NCI-H460 (cell line): ENCODE measurements around the gene RBP5. TPM values are rescaled to one million over a fixed set of nuclear protein-coding genes. Genes with fewer than 3 reads are reported as not detected.

Experiments
- DNase-seq: peaks from one replicate; pipeline ENCODE4 v3.0.0-alpha.2; 2016; ENCODE audit warnings: low read depth; ENCODE audit errors: extremely low read depth
- total RNA-seq: library from RNA; depleted of rRNA; stranded (reverse); fragments of >200 nt; shearing (Covaris generic); gene quantifications from 2 replicates; pipeline ENCODE4 v1.2.3, GENCODE V29; 2014

RBP5 gene
- total RNA-seq, 1 experiment from 2014 or later: not detected

DNA sequence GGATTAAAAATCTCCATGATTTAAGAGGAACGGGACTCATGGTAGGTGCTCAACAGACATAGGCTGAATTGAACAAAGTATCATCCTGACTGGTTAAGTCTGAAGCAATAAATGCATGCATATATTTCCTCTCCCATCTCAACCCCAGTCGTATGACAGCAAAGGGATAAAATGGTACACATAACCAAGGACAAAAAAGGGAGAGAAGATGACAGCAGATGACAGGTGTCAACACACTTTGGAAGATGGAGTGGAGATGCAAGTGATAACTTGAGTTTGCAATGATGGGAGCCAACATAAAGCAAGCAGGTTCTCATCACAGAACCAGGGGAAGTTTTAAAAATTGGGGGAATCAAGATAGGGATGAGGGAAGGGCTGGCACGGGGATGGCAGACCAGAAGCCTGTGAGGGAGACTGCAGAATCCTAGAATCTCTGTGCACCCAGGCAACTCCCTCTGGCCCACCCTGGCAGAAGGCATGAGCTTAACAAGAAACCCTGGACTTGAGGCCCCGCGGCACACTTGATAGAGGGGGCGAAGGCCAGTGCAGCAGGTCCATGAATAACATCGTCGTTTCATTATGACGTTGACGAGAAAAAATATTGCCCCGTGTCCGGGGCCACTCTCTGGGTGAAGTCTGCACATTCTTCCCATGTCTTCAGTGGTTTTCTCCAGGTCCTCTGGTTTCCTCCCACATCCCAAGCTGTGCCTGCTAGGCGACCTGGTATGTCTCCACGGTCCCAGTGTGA is 24.7 kb downstream of the RBP5 start:
- DNase-seq: no peak

DNA sequence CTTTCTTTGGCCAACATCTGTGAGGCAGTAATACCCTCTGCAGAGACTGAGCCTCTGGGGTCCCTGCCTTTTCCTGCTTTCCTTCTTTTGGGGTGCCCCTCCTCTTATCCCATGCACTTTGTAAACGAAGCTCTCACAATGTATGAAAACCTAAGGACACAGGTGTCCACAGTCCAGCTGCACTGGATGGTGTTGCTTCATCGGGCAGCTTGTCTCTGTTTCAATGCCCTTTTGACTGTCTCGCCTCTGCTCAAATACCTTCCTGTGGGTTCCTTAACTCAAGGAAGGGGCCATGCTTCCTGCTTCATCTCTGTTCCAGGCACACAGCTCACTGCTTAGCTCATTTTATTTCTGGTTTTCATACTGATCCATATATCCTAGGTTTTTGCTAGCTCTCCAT is 26.1 kb downstream of the RBP5 start:
- no peak for DNase-seq

DNA sequence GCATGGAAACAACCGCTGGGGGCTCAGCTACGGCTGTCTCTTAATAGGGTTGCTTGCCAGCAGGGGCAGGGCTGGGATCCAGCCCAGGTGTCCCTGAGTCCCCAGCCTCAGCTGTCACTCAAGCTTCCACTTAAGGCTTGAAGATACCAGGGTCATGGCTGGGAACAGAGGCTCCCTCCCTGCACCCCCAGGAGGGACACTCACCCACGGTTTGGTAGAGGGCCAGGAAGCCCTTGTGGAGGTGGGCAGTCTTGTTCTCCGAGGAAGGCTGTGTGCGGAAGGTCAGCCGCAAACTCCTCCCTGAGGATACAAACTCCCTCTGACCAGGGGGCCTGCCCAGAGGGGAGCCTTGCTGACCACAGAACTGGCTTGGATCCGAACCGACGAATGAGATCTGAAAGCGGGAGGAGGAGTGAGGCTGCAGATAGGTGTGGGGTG is 27.0 kb downstream of the RBP5 start:
- no peak for DNase-seq

DNA sequence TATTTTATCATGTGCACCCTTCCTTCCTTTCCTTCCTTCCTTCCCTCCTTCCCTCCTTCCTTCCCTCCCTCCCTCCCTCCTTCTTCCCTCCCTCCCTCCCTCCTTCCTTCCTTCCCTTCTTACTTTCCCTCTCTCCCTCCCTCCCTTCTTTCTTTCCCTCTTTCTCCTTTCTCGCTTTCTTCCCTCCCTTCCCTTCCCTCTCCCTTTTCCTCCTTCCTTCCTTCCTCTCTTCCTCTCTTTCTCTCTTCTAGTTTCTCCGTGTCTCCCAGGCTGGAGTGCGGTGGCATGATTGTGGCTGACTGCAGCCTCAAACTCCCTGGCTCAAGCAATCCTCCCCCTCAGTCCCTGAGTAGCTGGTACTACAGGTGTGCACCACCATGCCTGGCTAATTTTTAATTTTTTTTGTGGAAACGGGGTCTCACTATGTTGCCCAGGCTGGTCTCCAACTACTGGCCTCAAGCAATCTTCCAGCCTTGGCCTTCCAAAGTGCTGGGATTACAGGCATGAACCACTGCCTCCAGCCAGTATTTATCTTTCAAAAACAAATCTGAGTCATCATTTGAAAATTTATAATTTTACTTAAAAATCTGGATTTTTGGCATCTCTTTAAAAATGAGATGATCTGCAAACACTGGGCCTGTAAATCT is 27.5 kb downstream of the RBP5 start:
- no peak for DNase-seq

- DNase-seq: no peak
Observed at GRCh38 chr12:7100239-7100638, 28.4 kb downstream of the RBP5 start.

GRCh38 chr12:7099290-7099996 is 29.2 kb downstream of the RBP5 start:
- no peak for DNase-seq

DNA sequence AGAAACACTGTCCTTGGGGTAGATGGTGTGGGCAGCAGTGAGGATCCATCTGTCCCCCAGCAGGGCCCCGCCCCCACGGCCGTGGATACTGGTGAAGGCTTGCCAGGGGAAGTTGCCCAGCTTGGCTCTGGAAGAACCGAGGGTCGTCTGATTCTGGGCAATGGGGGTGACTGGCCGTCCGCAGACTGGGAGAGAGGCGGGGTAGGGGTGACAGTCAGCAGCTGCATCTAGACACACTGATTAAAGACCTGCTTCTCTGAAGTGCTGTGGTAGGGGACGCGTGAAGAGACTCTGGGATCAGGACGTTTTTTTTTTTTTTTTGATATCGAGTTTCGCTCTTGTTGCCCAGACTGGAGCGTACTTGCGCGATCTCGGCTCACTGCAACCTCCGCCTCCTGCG is 31.7 kb downstream of the RBP5 start:
- DNase-seq: no peak

DNA sequence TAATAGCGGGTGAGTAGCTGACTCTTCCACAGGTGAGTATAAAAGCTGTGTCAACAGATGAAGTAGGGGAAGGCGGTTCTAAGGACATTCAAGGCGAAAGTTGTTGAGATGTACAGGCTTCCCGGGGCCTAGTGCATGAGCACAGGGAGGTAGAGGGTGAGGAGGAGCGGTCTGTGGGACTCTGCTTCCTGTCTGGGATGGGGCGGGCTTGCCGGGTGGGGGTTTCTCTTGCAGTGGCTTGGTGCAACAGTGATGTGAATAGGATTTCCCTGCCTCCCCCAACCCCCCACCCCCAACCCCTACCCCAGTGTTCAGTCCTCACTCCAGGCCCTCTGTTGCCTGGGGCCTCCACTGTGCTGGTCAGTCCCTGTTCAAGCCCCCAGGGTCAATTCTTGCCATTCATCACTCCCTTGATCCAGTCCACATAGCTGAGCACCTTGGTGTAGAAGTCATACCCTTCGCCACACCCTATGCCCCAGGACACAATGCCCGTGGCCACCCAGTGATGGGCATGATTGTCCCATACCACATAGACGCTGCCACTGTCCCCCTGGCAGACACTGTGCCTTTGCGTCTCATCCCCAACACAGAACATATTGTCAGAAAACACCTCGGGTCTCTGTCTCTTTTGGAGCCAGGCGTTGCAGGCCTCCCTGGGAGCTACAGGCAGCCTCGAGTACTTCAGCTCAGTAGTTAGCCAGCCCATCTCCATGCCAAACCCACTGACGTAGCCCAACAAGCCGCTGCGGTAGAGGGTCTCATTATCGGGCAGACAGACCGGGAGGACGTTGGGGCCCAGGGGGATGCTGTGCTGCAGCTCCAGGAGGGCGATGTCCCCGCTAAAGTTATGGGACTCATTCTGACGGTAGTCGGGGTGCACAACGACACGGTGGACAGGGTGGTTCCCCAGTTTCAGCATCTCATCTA is 32.4 kb downstream of the RBP5 start:
- DNase-seq: no peak

GRCh38 chr12:7093892-7094291 is 34.8 kb downstream of the RBP5 start:
- no peak for DNase-seq

- no peak for DNase-seq
Observed at GRCh38 chr12:7093486-7093885, 35.2 kb downstream of the RBP5 start.

DNA sequence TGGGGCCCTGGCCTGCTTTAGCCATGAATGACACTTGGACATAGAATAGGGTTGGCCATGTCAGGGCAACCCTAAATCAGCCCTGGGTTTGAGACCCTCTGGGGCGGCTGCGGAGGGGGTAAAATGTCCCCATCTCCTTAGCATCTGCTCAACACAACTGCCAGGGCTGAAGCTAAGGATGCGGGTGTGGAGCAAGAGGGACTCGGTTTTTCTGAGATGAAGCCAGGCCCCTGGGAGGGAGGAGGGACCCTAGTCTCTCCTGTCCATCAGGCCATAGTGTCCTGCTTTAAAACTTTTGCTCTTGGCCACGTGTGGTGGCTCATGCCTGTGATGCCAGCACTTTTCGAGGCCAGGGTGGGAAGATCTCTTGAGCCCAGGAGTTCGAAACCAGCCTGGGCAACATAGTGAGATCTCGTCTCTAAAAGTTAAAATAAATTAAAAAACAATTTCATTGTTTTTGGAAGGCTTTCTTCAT is 35.7 kb downstream of the RBP5 start:
- no peak for DNase-seq

DNA sequence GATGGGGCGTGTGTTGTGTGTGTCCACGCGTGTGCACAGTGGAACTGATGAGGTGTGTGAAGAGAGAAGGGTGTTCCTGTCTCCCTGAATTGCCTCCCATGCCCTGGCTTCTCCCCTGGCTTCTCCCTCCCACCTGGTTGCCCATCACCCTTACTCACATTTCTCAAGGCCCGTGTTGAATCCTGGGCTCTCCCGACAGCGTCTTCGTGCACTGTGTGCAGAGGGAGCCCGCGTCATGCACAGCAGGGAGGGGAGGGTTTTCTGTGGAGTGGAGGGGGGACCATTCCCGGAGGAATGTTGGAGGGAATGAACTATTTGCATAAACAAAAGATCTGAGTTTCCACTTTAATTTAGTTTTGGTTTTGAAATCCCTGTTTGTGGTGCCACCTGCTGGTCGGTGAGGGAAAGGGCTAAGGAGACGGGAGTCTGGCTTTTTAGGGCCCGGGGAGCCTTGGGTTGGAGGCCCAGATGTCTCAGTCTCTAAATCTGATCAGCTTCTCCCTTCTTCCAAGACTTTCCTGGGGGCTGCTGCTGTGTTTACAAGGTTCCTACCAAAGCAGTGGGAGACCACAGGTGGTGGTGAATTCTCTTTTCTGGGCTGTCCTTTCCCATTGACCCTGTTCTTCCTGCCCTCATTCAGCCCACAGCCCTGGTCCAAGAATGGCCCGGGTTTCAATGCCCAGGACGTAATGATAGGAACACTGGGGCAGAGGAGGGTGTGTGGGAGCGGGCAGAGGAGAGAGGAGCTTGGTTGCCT is 36.3 kb downstream of the RBP5 start, which contains the start of gene C1R:
C1R (minus strand) TSS at position 217 of the 757 bp plus-strand sequence; CDS start at position 160, 57 bp downstream.
- DNase-seq: peak; percentile 33

- no peak for DNase-seq
Observed at GRCh38 chr12:7091660-7092228, 36.9 kb downstream of the RBP5 start.

DNA sequence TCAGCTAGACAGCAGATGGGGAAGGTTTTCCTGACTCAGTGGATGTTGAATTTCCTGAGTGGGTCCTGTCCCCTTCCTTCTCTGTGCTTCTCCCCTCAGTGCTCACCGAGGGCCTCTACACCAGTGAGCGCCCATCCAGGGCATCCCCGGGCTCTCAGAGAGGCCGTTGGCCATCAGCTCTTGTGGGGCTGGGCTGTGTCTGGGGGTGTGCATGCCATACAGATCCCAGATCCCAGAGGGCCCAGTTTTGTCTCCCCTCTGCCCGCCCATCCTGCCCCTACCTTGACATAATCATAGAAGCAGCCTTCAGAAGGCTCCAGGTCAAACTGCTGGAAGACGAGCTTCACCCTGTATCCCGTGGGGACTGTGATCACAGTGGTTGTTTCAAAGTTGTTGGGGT is 37.5 kb downstream of the RBP5 start:
- no peak for DNase-seq

DNA sequence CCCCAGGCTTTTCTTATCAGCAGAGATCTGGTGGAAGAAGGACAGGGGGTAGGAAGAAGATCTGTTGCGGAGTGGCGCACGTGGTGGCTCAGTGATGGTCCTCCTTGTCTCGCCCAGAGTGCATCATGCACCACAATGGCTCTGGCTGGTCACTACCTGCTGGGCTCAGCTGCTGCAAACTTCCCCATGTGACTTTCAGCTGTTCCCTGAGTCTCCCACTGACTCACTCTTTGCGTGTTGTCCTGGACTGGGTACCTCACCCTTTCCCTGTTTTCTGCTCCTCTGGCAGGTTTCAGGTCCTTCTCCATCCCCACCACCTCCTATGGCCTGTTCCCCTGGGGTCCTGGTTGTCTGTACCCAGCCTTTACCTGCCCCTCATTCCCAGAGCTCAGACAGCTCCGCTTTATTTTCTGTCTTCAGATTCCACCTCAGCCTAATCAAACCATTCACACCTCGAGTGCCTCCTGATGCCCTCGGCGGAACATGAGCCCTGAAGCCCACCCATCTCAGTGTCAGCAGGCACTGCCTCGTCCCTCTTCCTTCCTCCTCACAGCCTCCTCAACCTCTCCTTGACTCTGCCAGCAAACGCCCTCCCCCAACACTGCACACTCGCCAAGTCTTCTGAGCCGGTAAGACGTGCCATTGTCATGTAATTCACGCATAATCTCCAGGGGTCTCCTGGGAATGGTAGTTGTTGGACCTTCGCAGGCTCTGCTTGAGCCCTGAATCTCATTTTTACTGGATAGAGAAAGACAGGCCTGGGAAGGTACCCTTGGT is 38.3 kb downstream of the RBP5 start:
- DNase-seq: no peak

- no peak for DNase-seq
Observed at GRCh38 chr12:7089196-7089871, 39.4 kb downstream of the RBP5 start.

GRCh38 chr12:7083125-7083524 is 45.6 kb downstream of the RBP5 start:
- no peak for DNase-seq

GRCh38 chr12:7081037-7081436 is 47.7 kb downstream of the RBP5 start:
- no peak for DNase-seq
